Activated CD8-positive, alpha-beta memory T cell treated with anti-CD3 and anti-CD28 coated beads for 48 hours (primary cell): ENCODE results near the gene DHRS4.

Source experiments
- DNase-seq, 3 experiments: peaks; one replicate each; pipeline ENCODE4 v3.0.0-alpha.2; 2020; ENCODE audit warnings: low read depth in 2 of 3, low spot score in 2 of 3

Gene DHRS4

GRCh38 chr14:23953464-23954278 is at the start of gene DHRS4:
Gene DHRS4 (plus strand): TSS chr14:23953770. CDS start chr14:23953789, 19 bp downstream.
- peak; percentile 45 to 59 (median 58) for DNase-seq

GRCh38 chr14:23910101-23910875 is 43.3 kb upstream of the DHRS4 start:
- no peak for DNase-seq

- no peak for DNase-seq
Observed at GRCh38 chr14:23910876-23911210, 42.7 kb upstream of the DHRS4 start.

GRCh38 chr14:23915559-23915958 is 38.0 kb upstream of the DHRS4 start:
- DNase-seq = no peak

GRCh38 chr14:23916004-23916403 is 37.6 kb upstream of the DHRS4 start:
- no peak for DNase-seq

- DNase-seq = no peak
Observed at GRCh38 chr14:23916446-23916845, 37.1 kb upstream of the DHRS4 start.

- no peak for DNase-seq
Observed at GRCh38 chr14:23922545-23922944, 31.0 kb upstream of the DHRS4 start.

GRCh38 chr14:23925523-23926075 is 28.0 kb upstream of the DHRS4 start:
- no peak for DNase-seq

GRCh38 chr14:23926543-23926942 is 27.0 kb upstream of the DHRS4 start:
- no peak for DNase-seq

GRCh38 chr14:23929136-23929535 is 24.4 kb upstream of the DHRS4 start:
- DNase-seq = no peak

GRCh38 chr14:23929822-23930294 is 23.7 kb upstream of the DHRS4 start:
- peak; percentile 49 to 94 (median 80) for DNase-seq

- no peak for DNase-seq
Observed at GRCh38 chr14:23930742-23931141, 22.8 kb upstream of the DHRS4 start.

- DNase-seq = no peak
Observed at GRCh38 chr14:23931721-23932289, 21.8 kb upstream of the DHRS4 start.

- no peak for DNase-seq
Observed at GRCh38 chr14:23932639-23933038, 20.9 kb upstream of the DHRS4 start.

- DNase-seq = no peak
Observed at GRCh38 chr14:23933108-23933741, 20.3 kb upstream of the DHRS4 start.

GRCh38 chr14:23933742-23934128 is 19.8 kb upstream of the DHRS4 start:
- DNase-seq = no peak

GRCh38 chr14:23935158-23935557 is 18.4 kb upstream of the DHRS4 start:
- DNase-seq = no peak

GRCh38 chr14:23936084-23936829 is 17.3 kb upstream of the DHRS4 start:
- no peak for DNase-seq

GRCh38 chr14:23937203-23937602 is 16.4 kb upstream of the DHRS4 start:
- DNase-seq = no peak

GRCh38 chr14:23938823-23939222 is 14.7 kb upstream of the DHRS4 start:
- DNase-seq = no peak
